Ascending aorta (tissue), 2 donors: ENCODE results near the gene GRIP2. TPM values are rescaled to one million over a fixed set of nuclear protein-coding genes. Genes with fewer than 3 reads are reported as not detected.

Experiments used
- DNase-seq, 2 donors: peaks; one replicate each; pipeline ENCODE4 v3.0.0-alpha.2; 2019; ENCODE audit warnings: low spot score in 2 of 2
- H3K27ac ChIP-seq, 2 donors: fragments of 200-600 bp; sonication (generic); one replicate each; pipeline ENCODE4 v1.5.1; 2016 to 2017; ENCODE audit warnings: mild to moderate bottlenecking in 1 of 2
- H3K27me3 ChIP-seq: fragments of 200-600 bp; sonication (generic); one replicate; pipeline ENCODE4 v1.5.1; 2017
- H3K36me3 ChIP-seq, 2 donors: fragments of 200-600 bp; sonication (generic); one replicate each; pipeline ENCODE4 v1.5.1; 2016
- H3K4me1 ChIP-seq, 2 donors: fragments of 200-600 bp; sonication (generic); one replicate each; pipeline ENCODE4 v1.5.1; 2016 to 2017; ENCODE audit warnings: mild to moderate bottlenecking in 1 of 2
- H3K4me3 ChIP-seq, 2 donors: fragments of 200-600 bp; sonication (generic); one replicate each; pipeline ENCODE4 v1.5.1; 2016 to 2017; ENCODE audit warnings: mild to moderate bottlenecking in 1 of 2
- H3K9me3 ChIP-seq, 2 donors: fragments of 200-600 bp; sonication (generic); one replicate each; pipeline ENCODE4 v1.5.1; 2016
- intact Hi-C: fragments of 100-400 bp; cut with DNase I; formaldehyde crosslinking; loops from one replicate; pipeline ENCODE4 v1.15.1; 2023
- total RNA-seq: library from RNA; depleted of rRNA; stranded (reverse); fragments of >200 nt; gene quantifications from one replicate; pipeline ENCODE4 v1.1.0, GENCODE V29; 2016
- TF ChIP-seq, protein P1 (sequence below), 3 experiments: fragments of 200-600 bp in 2 of 3; fragments of 450-650 bp in 1 of 3; sonication (generic) in 2 of 3; IDR thresholded peaks; one replicate each; pipeline ENCODE4 v1.5.1; 2016 to 2019; ENCODE audit warnings: antibody characterized with exemption in 3 of 3, mild to moderate bottlenecking in 1 of 3, moderate library complexity in 1 of 3

The GRIP2 gene
- total RNA-seq, 1 donor from 2014 or later, result 0.21 TPM

DNA sequence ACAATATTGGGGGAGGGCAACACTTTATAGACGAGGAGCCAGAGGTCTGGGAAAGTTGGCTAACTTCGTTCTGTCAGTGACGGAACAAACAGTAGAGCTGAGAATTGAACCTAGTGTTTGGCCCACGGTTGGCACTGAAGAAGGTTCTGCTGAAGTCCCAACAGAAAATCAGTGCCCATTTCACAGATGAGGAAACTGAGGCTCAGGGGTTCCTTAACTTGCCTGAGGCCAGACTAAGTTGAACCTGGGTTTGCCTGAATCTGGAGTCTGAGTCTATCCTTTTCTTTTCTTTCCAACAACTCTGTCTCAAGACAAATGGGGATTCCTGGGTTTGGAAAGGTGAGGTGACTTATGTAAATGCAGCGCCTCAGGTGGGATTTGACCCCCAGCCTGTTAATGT lies 82.7 kb downstream of the GRIP2 start:
- TF ChIP-seq, protein P1, sequence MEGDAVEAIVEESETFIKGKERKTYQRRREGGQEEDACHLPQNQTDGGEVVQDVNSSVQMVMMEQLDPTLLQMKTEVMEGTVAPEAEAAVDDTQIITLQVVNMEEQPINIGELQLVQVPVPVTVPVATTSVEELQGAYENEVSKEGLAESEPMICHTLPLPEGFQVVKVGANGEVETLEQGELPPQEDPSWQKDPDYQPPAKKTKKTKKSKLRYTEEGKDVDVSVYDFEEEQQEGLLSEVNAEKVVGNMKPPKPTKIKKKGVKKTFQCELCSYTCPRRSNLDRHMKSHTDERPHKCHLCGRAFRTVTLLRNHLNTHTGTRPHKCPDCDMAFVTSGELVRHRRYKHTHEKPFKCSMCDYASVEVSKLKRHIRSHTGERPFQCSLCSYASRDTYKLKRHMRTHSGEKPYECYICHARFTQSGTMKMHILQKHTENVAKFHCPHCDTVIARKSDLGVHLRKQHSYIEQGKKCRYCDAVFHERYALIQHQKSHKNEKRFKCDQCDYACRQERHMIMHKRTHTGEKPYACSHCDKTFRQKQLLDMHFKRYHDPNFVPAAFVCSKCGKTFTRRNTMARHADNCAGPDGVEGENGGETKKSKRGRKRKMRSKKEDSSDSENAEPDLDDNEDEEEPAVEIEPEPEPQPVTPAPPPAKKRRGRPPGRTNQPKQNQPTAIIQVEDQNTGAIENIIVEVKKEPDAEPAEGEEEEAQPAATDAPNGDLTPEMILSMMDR (IDR thresholded peaks at IDR 0.05), result no peak

DNA sequence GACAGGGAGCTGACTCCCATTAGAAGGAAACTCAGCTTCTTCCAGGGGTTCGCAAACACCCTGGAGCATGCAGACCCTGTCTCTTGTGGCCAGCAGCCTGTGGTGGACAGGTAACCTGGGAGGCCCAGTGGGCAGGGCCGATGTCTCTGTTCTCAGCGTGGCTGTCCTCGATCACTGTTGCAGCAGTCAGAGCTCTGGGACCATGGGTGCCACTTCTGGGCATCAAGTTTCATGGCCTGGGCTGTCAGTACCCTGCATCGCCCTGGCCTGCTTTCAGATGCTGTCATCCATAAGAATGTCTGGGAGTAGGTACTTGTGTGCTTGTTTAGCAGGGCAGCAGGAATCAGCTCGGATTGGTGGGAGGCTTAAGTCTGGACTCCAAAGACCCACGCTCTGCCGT lies 83.3 kb downstream of the GRIP2 start:
- Histone ChIP-seq H3K27me3 (no peaks in the 10 kb centered on the region), H3K9me3 (no peaks in the 10 kb centered on the region), H3K4me1 (peaks cover 15 to 37% of the 10 kb centered on the region in 2 donors), H3K27ac (no peak overlapping the region), H3K36me3 (no peaks in the 10 kb centered on the region), H3K4me3 (no peak overlapping the region)
- no peak for DNase-seq
- TF ChIP-seq, protein P1 (IDR thresholded peaks at IDR 0.05), result no peak
- intact Hi-C loops, result loop anchor here (5.0 kb wide), 1 partner anchor 564 kb away; no protein-coding TSS in a partner anchor

More for the DNA sequence above, 82.7 kb downstream of the GRIP2 start:
- intact Hi-C loops, result loop anchor here (5.0 kb wide), 1 partner anchor 565 kb away; no protein-coding TSS in a partner anchor
- Histone ChIP-seq H3K36me3 (peaks cover 0 to 2% of the 10 kb centered on the region in 2 donors), H3K4me1 (peaks cover 12 to 33% of the 10 kb centered on the region in 2 donors), H3K9me3 (no peaks in the 10 kb centered on the region), H3K27me3 (no peaks in the 10 kb centered on the region), H3K27ac (no peak overlapping the region), H3K4me3 (no peak overlapping the region)
- no peak for DNase-seq

- Histone ChIP-seq H3K27ac (peak overlapping the region; percentile 34 to 73), H3K4me3 (no peak overlapping the region)
These were observed 84.4 kb downstream of the GRIP2 start for GRCh38 chr3:14455571-14456317.

DNA sequence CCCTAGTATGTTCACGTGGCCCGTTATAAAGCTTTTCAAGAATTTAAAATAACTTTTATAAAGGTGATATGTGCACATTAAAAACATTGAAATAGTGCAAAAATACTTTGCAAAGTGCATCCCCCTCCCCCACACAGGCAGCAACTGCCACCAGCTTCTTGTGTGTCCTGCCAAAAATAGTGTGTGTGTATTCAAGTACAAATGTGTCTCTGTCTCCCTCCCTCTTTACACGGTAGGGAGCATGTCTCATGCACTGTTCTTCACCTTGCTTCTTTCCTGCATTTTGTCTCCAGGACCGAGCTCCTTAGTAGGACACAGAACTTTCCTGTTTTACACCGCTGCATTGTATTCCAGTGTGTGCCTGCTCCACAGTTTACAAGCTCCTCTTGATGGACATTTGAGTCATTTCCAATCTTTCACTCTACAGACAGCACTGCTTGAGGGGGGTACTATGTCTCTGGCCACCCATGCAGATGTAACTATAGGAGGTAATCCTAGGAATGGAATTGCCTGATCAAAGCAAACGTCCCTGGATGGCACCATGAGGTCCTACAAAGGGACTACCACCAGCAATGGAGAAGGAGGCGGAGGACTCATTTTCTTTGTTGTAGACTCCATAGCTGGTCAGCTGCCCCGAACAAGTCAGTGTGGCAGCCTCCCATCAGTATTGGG lies 85.4 kb downstream of the GRIP2 start:
- no peak for DNase-seq
- no peaks in the 10 kb centered on the region for H3K27me3 ChIP-seq
- no peak overlapping the region for H3K4me3 ChIP-seq
- intact Hi-C loops, result loop anchor here (5.0 kb wide), 3 partner anchors 312 to 562 kb away; partner anchors contain the start of gene CHCHD4
- peak overlapping the region; percentile 73 to 91 for H3K27ac ChIP-seq
- H3K4me1 ChIP-seq, result peaks cover 14 to 26% of the 10 kb centered on the region in 2 donors
- TF ChIP-seq, protein P1 (IDR thresholded peaks at IDR 0.05), result no peak
- peaks cover 0 to 3% of the 10 kb centered on the region in 2 donors for H3K36me3 ChIP-seq
- no peaks in the 10 kb centered on the region for H3K9me3 ChIP-seq

More at GRCh38 chr3:14455571-14456317, 84.4 kb downstream of the GRIP2 start:
- intact Hi-C loops, result loop anchor here (5.0 kb wide), 1 partner anchor 563 kb away; no protein-coding TSS in a partner anchor
- Histone ChIP-seq H3K36me3 (no peaks in the 10 kb centered on the region), H3K9me3 (no peaks in the 10 kb centered on the region), H3K27me3 (no peaks in the 10 kb centered on the region), H3K4me1 (peaks cover 14 to 31% of the 10 kb centered on the region in 2 donors)
- no peak for DNase-seq
- TF ChIP-seq, protein P1 (IDR thresholded peaks at IDR 0.05), result no peak

DNA sequence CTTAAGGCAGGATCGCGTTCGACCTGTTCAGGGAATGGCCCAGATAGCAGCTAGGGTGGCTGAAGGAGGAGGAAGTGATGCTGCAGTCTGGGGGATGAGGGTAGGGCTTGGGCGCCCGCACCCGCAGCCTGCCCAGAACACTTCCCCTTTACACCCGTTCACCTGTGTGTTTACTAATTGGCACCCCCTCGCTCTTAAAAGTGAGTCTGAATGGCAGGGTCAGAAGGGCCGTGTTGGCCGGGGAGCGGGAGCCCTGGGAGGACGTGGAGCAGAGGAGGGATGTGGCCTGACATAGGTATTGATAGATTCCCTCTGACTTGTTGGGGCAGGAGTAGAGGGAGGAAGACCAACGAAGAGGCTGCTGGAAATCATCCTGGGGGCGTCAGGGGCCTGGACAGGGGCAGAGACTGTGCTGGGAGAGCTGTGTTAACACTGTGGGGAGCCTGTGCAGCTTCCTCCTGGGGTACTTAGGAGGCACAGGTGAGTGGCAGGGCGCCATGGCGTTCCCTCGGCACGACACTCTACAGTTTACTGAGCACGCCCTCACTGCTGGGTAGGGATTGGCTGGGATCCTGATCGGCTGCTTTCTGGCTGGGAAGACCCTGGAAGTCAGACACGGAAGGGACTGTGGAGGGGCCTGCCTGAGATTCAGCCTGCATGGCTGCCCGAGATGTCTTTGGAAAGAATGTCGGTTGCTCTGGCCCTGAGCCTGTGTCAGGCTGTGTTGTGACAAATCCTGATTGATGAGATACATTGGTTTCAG lies 86.1 kb downstream of the GRIP2 start:
- peaks cover 3% of the 10 kb centered on the region in 2 donors for H3K36me3 ChIP-seq
- no peak for DNase-seq
- TF ChIP-seq, protein P1 (IDR thresholded peaks at IDR 0.05), result no peak

More for the DNA sequence above, 86.1 kb downstream of the GRIP2 start:
- Histone ChIP-seq H3K27me3 (no peaks in the 10 kb centered on the region), H3K9me3 (no peaks in the 10 kb centered on the region), H3K4me1 (peaks cover 14 to 26% of the 10 kb centered on the region in 2 donors), H3K4me3 (no peak overlapping the region), H3K27ac (peak overlapping the region; percentile 73 to 91)
- intact Hi-C loops, result loop anchor here (1.0 to 5.0 kb wide), 4 partner anchors 22 to 332 kb away; partner anchors contain the start of genes CHCHD4 and SLC6A6
